Measurements from ENCODE around the gene PPP1R3C. TPM values are rescaled to one million over a fixed set of nuclear protein-coding genes. Genes with fewer than 3 reads are reported as not detected.

Gene PPP1R3C
- total RNA-seq, 1 donor from 2014 or later = 3.7 TPM

GRCh38 chr10:91622601-91623000 lies 10.3 kb downstream of the PPP1R3C start:
- peaks cover 9% of the 10 kb centered on the region for H3K9me3 Mint-ChIP-seq (ENCODE audit: unreplicated experiment)
- FAIRE-seq (no peak), DNase-seq (ENCODE audit: low read depth) (no peak)
- no peaks in the 10 kb centered on the region for H3K9me3 ChIP-seq (ENCODE audit: insufficient read depth, low read depth, low read length)
- no peaks in the 10 kb centered on the region for H3K79me2 ChIP-seq (ENCODE audit: insufficient read depth, low read length)
- H3K27ac Mint-ChIP-seq (ENCODE audit: unreplicated experiment) = no peak overlapping the region
- H3K27me3 Mint-ChIP-seq (ENCODE audit: low read depth, unreplicated experiment) = no peaks in the 10 kb centered on the region
- H3K36me3 ChIP-seq (ENCODE audit: insufficient read depth, low read length) = no peaks in the 10 kb centered on the region
- no peak overlapping the region for H3K4me3 ChIP-seq (ENCODE audit: insufficient read depth, low read depth, low read length)
- no peak overlapping the region for H3K9ac ChIP-seq (ENCODE audit: low read length)
- H4K20me1 ChIP-seq (ENCODE audit: insufficient read depth, low read length) = no peaks in the 10 kb centered on the region
- H3K4me2 ChIP-seq (ENCODE audit: low read length) = no peak overlapping the region
- TF ChIP-seq EZH2 (IDR thresholded peaks at IDR 0.05; ENCODE audit: insufficient read depth, low read length) = no peak
- no peak overlapping the region for H3K4me3 Mint-ChIP-seq (ENCODE audit: unreplicated experiment)
- no peaks in the 10 kb centered on the region for H3K4me1 Mint-ChIP-seq (ENCODE audit: low read depth, unreplicated experiment)
- no peak overlapping the region for H3K27ac ChIP-seq (ENCODE audit: low read depth, low read length)
- H3K36me3 Mint-ChIP-seq (ENCODE audit: low read depth, unreplicated experiment) = no peaks in the 10 kb centered on the region
- H3K4me1 ChIP-seq (ENCODE audit: insufficient read depth, low read length) = peaks cover under 1% of the 10 kb centered on the region
- H2AFZ ChIP-seq (ENCODE audit: low read depth, low read length) = no peak overlapping the region
- no peaks in the 10 kb centered on the region for H3K27me3 ChIP-seq (ENCODE audit: insufficient read depth, low read length)

DNA sequence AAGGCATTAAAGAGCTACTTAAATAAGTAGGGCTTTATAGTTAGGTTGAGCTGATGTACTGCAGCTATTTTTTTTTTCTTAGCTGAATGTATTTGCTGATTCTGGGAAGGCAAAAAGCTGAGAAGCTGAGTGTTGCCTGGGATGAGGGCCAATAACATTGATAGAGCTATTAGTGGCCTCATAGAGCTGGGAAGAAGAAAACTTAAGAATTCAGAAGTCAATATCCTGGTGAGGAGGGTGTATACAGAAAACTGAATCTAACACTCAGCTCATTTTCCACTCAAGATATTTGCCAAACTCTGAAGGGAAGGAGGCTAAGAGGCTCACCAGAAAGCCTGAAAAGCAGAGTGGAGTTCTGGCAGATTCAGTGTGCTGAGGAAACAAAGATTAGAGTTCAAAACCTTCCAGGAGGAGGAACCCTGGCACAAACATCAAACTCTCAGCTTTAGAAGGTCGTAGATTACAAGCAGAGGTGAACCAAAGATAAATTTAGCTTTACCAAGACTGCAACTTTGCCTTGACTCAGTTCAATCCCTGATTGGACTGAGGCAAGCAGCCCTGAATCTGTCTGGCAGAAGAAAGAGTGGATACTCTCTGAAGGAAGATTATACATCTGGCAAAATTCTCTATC lies 11.3 kb downstream of the PPP1R3C start:
- peak; percentile 23 for FAIRE-seq
- TF ChIP-seq, protein P1, sequence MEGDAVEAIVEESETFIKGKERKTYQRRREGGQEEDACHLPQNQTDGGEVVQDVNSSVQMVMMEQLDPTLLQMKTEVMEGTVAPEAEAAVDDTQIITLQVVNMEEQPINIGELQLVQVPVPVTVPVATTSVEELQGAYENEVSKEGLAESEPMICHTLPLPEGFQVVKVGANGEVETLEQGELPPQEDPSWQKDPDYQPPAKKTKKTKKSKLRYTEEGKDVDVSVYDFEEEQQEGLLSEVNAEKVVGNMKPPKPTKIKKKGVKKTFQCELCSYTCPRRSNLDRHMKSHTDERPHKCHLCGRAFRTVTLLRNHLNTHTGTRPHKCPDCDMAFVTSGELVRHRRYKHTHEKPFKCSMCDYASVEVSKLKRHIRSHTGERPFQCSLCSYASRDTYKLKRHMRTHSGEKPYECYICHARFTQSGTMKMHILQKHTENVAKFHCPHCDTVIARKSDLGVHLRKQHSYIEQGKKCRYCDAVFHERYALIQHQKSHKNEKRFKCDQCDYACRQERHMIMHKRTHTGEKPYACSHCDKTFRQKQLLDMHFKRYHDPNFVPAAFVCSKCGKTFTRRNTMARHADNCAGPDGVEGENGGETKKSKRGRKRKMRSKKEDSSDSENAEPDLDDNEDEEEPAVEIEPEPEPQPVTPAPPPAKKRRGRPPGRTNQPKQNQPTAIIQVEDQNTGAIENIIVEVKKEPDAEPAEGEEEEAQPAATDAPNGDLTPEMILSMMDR (IDR thresholded peaks at IDR 0.05; ENCODE audit: insufficient read depth, low read depth, low read length) = no peak
- TF ChIP-seq EZH2 (IDR thresholded peaks at IDR 0.05; ENCODE audit: insufficient read depth, low read length) = no peak
- Histone ChIP-seq H3K9ac (ENCODE audit: low read length) (no peak overlapping the region), H3K36me3 (ENCODE audit: insufficient read depth, low read length) (no peaks in the 10 kb centered on the region), H3K27ac (ENCODE audit: low read depth, low read length) (no peak overlapping the region), H3K27me3 (ENCODE audit: insufficient read depth, low read length) (no peaks in the 10 kb centered on the region), H3K4me3 (ENCODE audit: insufficient read depth, low read depth, low read length) (no peak overlapping the region), H2AFZ (ENCODE audit: low read depth, low read length) (no peak overlapping the region), H3K9me3 (ENCODE audit: insufficient read depth, low read depth, low read length) (no peaks in the 10 kb centered on the region), H3K79me2 (ENCODE audit: insufficient read depth, low read length) (no peaks in the 10 kb centered on the region), H3K4me1 (ENCODE audit: insufficient read depth, low read length) (peaks cover 7% of the 10 kb centered on the region), H3K4me2 (ENCODE audit: low read length) (no peak overlapping the region), H4K20me1 (ENCODE audit: insufficient read depth, low read length) (no peaks in the 10 kb centered on the region)
- no peak overlapping the region for H3K4me3 Mint-ChIP-seq (ENCODE audit: unreplicated experiment)
- DNase-seq (ENCODE audit: low read depth) = no peak
- peaks cover 5% of the 10 kb centered on the region for H3K4me1 Mint-ChIP-seq (ENCODE audit: low read depth, unreplicated experiment)
- H3K27me3 Mint-ChIP-seq (ENCODE audit: low read depth, unreplicated experiment) = no peaks in the 10 kb centered on the region
- peaks cover 9% of the 10 kb centered on the region for H3K9me3 Mint-ChIP-seq (ENCODE audit: unreplicated experiment)
- H3K36me3 Mint-ChIP-seq (ENCODE audit: low read depth, unreplicated experiment) = no peaks in the 10 kb centered on the region
- no peak overlapping the region for H3K27ac Mint-ChIP-seq (ENCODE audit: unreplicated experiment)

DNA sequence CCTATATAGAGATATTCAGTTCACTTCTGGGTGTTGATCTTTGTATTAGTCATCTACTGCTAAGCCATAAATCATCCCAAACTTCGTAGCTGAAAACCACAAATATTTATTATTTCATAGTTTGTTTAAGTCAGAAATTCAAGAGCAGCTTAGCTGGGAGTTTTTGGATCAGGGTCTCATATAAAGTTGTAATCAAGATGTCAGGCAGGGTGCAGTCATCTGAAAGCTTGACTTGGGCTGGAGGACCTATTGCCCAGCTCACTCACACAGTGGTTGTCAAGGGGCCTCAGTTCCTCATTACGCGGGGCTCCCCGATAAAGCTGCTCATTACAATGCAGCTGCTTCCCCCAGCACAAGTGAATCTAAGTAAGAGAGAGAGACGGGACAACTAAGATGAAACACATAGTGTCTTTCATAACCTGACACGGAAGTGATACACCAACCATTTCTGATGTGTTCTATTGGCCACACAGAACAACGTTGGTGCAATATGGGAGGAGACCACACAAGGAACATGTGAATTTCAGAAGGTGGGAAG lies 15.7 kb downstream of the PPP1R3C start:
- no peaks in the 10 kb centered on the region for H4K20me1 ChIP-seq (ENCODE audit: insufficient read depth, low read length)
- H3K27ac Mint-ChIP-seq (ENCODE audit: unreplicated experiment) = peak overlapping the region; percentile 82
- no peaks in the 10 kb centered on the region for H3K79me2 ChIP-seq (ENCODE audit: insufficient read depth, low read length)
- no peaks in the 10 kb centered on the region for H3K9me3 ChIP-seq (ENCODE audit: insufficient read depth, low read depth, low read length)
- H3K27me3 Mint-ChIP-seq (ENCODE audit: low read depth, unreplicated experiment) = no peaks in the 10 kb centered on the region
- peaks cover 2% of the 10 kb centered on the region for H3K9me3 Mint-ChIP-seq (ENCODE audit: unreplicated experiment)
- H3K36me3 ChIP-seq (ENCODE audit: insufficient read depth, low read length) = no peaks in the 10 kb centered on the region
- H2AFZ ChIP-seq (ENCODE audit: low read depth, low read length) = peak overlapping the region; percentile 29
- H3K4me1 ChIP-seq (ENCODE audit: insufficient read depth, low read length) = peaks cover 32% of the 10 kb centered on the region
- H3K9ac ChIP-seq (ENCODE audit: low read length) = peak overlapping the region; percentile 26
- H3K4me1 Mint-ChIP-seq (ENCODE audit: low read depth, unreplicated experiment) = peaks cover 22% of the 10 kb centered on the region
- H3K27ac ChIP-seq (ENCODE audit: low read depth, low read length) = peak overlapping the region; percentile 88
- no peak for TF ChIP-seq EZH2 (IDR thresholded peaks at IDR 0.05; ENCODE audit: insufficient read depth, low read length)
- TF ChIP-seq, protein P1 (IDR thresholded peaks at IDR 0.05; ENCODE audit: insufficient read depth, low read depth, low read length) = no peak
- H3K4me3 Mint-ChIP-seq (ENCODE audit: unreplicated experiment) = no peak overlapping the region
- no peaks in the 10 kb centered on the region for H3K27me3 ChIP-seq (ENCODE audit: insufficient read depth, low read length)
- H3K4me2 ChIP-seq (ENCODE audit: low read length) = peak overlapping the region; percentile 75
- no peaks in the 10 kb centered on the region for H3K36me3 Mint-ChIP-seq (ENCODE audit: low read depth, unreplicated experiment)
- peak; percentile 23 for FAIRE-seq
- no peak overlapping the region for H3K4me3 ChIP-seq (ENCODE audit: insufficient read depth, low read depth, low read length)
- DNase-seq (ENCODE audit: low read depth) = peak; percentile 93
